HepG2 (cell line): Measurements from ENCODE around the gene FAM229B. TPM values are rescaled to one million over a fixed set of nuclear protein-coding genes. Genes with fewer than 3 reads are reported as not detected.

ENCODE experiments used
- AGO1 ChIP-seq: fragments of 200-400 bp; formaldehyde crosslinking; IDR thresholded peaks from 2 replicates; pipeline ENCODE4 v1.6.1; 2017; ENCODE audit warnings: mild to moderate bottlenecking, low read depth, low read length, moderate library complexity; ENCODE audit not compliant: poor library complexity, severe bottlenecking
- ATF2 ChIP-seq: sonication (generic); formaldehyde crosslinking; IDR thresholded peaks from 2 replicates; pipeline ENCODE4 v1.4.0; 2020; ENCODE audit warnings: missing genetic modification reagents
- DRAP1 ChIP-seq: IDR thresholded peaks from 2 replicates; pipeline ENCODE4 v1.6.1; 2016; ENCODE audit warnings: missing genetic modification reagents, missing compliant biosample characterization
- ETV5 ChIP-seq: IDR thresholded peaks from 2 replicates; pipeline ENCODE4 v1.6.1; 2018; ENCODE audit warnings: missing biosample characterization, missing genetic modification reagents, inconsistent platforms, borderline replicate concordance
- GMEB2 ChIP-seq: IDR thresholded peaks from 2 replicates; pipeline ENCODE4 v1.6.1; 2016; ENCODE audit warnings: missing biosample characterization, missing genetic modification reagents, low read depth
- HDAC1 ChIP-seq: sonication (generic); formaldehyde crosslinking; IDR thresholded peaks from 2 replicates; pipeline ENCODE4 v1.5.1; 2020; ENCODE audit warnings: mild to moderate bottlenecking, missing genetic modification reagents
- HOXA9 ChIP-seq: sonication (generic); formaldehyde crosslinking; IDR thresholded peaks from 2 replicates; pipeline ENCODE4 v1.8.1; 2022; ENCODE audit warnings: missing genetic modification reagents, mild to moderate bottlenecking, moderate library complexity, borderline replicate concordance
- KLF11 ChIP-seq: IDR thresholded peaks from 2 replicates; pipeline ENCODE4 v1.6.1; 2016; ENCODE audit warnings: missing compliant biosample characterization
- MAFK ChIP-seq, 2 experiments: IDR thresholded peaks in 1 of 2; conservative IDR thresholded peaks in 1 of 2; 2 replicates each; pipeline ENCODE4 v1.6.1; 2011; ENCODE audit warnings: improper control_type of control experiment in 2 of 2, low read length in 2 of 2
- MTA1 ChIP-seq: sonication (generic); formaldehyde crosslinking; IDR thresholded peaks from 2 replicates; pipeline ENCODE4 v1.4.0; 2020; ENCODE audit warnings: missing genetic modification reagents, mild to moderate bottlenecking, borderline replicate concordance
- NR2C2 ChIP-seq: sonication (generic); formaldehyde crosslinking; IDR thresholded peaks from 2 replicates; pipeline ENCODE4 v1.4.0; 2020; ENCODE audit warnings: missing genetic modification reagents, mild to moderate bottlenecking, moderate library complexity, borderline replicate concordance
- SALL1 ChIP-seq: sonication (generic); formaldehyde crosslinking; IDR thresholded peaks from 2 replicates; pipeline ENCODE4 v1.8.0; 2022; ENCODE audit warnings: mild to moderate bottlenecking, missing genetic modification reagents
- SOX5 ChIP-seq: IDR thresholded peaks from 2 replicates; pipeline ENCODE4 v1.6.1; 2016; ENCODE audit warnings: borderline replicate concordance
- TEAD3 ChIP-seq: optimal IDR thresholded peaks from 2 replicates; pipeline ENCODE3; 2016; ENCODE audit warnings: borderline replicate concordance
- ZFP36 ChIP-seq: fragments of 150-350 bp; IDR thresholded peaks from 2 replicates; pipeline ENCODE4 v1.6.1; 2018; ENCODE audit warnings: borderline replicate concordance, low read length, low read depth; ENCODE audit not compliant: partially characterized antibody
- ZNF121 ChIP-seq: sonication (generic); formaldehyde crosslinking; IDR thresholded peaks from 2 replicates; pipeline ENCODE4 v1.5.0; 2020; ENCODE audit warnings: mild to moderate bottlenecking, missing genetic modification reagents
- ZNF142 ChIP-seq: sonication (generic); formaldehyde crosslinking; IDR thresholded peaks from 2 replicates; pipeline ENCODE4 v1.4.0; 2020; ENCODE audit warnings: missing genetic modification reagents
- ZNF282 ChIP-seq: fragments of 450-650 bp; IDR thresholded peaks from 2 replicates; pipeline ENCODE4 v1.6.1; 2018; ENCODE audit not compliant: partially characterized antibody
- ZNF441 ChIP-seq: sonication (generic); formaldehyde crosslinking; IDR thresholded peaks from 2 replicates; pipeline ENCODE4 v1.7.0; 2021; ENCODE audit warnings: missing genetic modification reagents, borderline replicate concordance
- ZNF468 ChIP-seq: sonication (generic); formaldehyde crosslinking; IDR thresholded peaks from 2 replicates; pipeline ENCODE4 v1.8.0; 2022; ENCODE audit warnings: mild to moderate bottlenecking, moderate library complexity, missing genetic modification reagents
- polyA plus RNA-seq, 8 experiments: library from polyadenylated mRNA; depleted of rRNA in 3 of 8; stranded (reverse) in 7 of 8; unstranded in 1 of 8; fragments of >200 nt; fragmentation: Illumina TruSeq in 4 of 8; extraction: Trizol in 4 of 8; gene quantifications; 2 replicates each; pipeline versions ENCODE4 v1.2.1 to v1.2.3, GENCODE V29; 2011 to 2016; ENCODE audit warnings: low read depth in 4 of 8, missing spikeins in 1 of 8, mixed read lengths in 1 of 8; ENCODE audit not compliant: insufficient read depth in 1 of 8
- total RNA-seq, 5 experiments: library from RNA; depleted of rRNA; stranded (reverse); fragments of >200 nt; fragmentation: Illumina TruSeq; extraction: Trizol; gene quantifications; 2 replicates each; pipeline ENCODE4 v1.2.3, GENCODE V29; 2016; ENCODE audit warnings: low read depth in 1 of 5

FAM229B gene
- total and polyA plus RNA-seq, 2 of the 13 experiments (the other 11 are each of a cell fraction or from before 2014, with no cell fraction given) = 11.3 to 19.5 TPM

- TF ChIP-seq HDAC1 (CRISPR knock-in tag) (peak; percentile 79), ZNF441 (CRISPR knock-in tag) (peak; percentile 81; the same call in 1 of the 2 replicates), KLF11 (CRISPR knock-in tag) (0 out of 2 replicates have a peak, but pooled peaks have one; percentile 51), AGO1 (peak; percentile 96), ZNF142 (CRISPR knock-in tag) (peak; percentile 65; the same call in 1 of the 2 replicates), NR2C2 (CRISPR knock-in tag) (0 out of 2 replicates have a peak, but pooled peaks have one; percentile 44), SALL1 (CRISPR knock-in tag) (peak; percentile 81; the same call in 1 of the 2 replicates), SOX5 (CRISPR knock-in tag) (peak; percentile 49; the same call in 1 of the 2 replicates), ETV5 (CRISPR knock-in tag) (no peak), MTA1 (CRISPR knock-in tag) (peak; percentile 87; the same call in 1 of the 2 replicates), GMEB2 (CRISPR knock-in tag) (peak; percentile 20; the same call in 1 of the 2 replicates), HOXA9 (no peak), ZNF468 (CRISPR knock-in tag) (no peak), ZNF121 (CRISPR knock-in tag) (peak; percentile 49; the same call in 1 of the 2 replicates), ZNF282 (no peak), ZFP36 (no peak), TEAD3 (peak; percentile 86), DRAP1 (CRISPR knock-in tag) (peak; percentile 65), ATF2 (peak; percentile 77), MAFK (conservative IDR thresholded peaks at IDR 0.05 in 1 of 2, IDR thresholded peaks at IDR 0.05 in 1 of 2; ENCODE audit: low read length in 2 of 2) (no peak)
Measured at GRCh38 chr6:112087136-112087911, at the start of gene FAM229B, which contains the start of gene TUBE1 (continued).
